GM21515 (cell line): ENCODE data around the gene MAP3K20.
"Not testable (repeated sequence)": the region's sequence is repeated elsewhere in the genome, so short reads cannot be mapped to it uniquely, and the experiment has no call there.

Experiments used
- ATAC-seq: cut with Tn5 transposase; IDR thresholded peaks from one replicate; pipeline ENCODE4 v1.9.1; 2021; ENCODE audit not compliant: unreplicated experiment

The MAP3K20 gene

DNA sequence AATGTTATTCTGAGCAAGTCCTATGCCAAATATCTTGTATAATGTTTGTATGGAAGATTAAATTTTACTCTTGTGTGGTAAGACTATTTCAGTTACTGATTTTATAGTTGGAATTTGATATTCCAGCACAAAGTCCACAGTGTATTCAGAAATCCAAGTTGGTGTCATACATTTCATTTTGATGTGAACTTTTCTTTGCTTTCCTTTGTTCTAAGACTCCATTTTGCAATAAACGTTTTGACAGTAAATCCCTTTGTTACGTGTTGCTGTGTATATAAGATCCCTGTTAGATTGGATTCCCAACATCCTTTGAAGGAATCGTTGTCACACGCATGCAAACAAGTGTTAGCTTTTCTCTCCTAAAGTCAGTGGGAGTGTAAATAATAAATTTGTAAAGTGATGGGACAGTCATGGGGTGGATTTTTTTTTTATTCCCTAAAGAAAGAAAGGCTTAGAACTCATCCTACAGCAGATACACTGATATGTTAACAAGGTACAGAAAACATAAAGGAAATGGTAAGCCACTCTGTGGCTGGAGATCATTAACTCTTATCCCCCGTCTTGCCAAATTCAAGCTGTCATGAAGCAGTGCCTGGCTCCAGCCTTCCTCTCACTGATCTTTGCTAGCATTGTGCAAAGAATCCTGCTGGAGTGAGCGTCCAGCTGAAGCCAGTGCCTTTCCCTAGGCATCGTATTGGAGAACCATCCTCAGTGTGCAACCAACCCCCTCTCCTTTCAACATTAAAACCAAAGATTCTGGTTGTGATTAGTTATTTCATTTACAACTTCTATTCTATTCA lies 151.5 kb downstream of the MAP3K20 start:
- no peak for ATAC-seq

DNA sequence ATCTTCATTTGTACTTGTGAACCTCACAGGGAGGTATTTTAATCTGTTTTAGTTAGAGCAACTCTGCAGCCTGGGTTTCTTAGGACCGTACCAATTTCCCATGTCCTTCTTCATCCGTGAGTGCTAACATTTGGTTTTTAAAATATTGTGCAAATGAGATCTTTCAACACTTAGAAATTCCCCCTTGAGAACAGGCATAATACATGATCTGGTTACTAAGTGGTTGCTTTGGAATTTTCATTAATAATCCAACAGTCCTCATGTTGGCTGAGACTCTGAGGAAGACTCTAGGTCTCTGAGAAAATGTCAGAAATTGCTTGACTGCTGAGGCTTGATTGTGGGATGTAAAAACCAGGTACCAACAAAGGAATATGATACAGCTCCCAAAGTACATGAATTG lies 153.4 kb downstream of the MAP3K20 start:
- ATAC-seq: no peak

DNA sequence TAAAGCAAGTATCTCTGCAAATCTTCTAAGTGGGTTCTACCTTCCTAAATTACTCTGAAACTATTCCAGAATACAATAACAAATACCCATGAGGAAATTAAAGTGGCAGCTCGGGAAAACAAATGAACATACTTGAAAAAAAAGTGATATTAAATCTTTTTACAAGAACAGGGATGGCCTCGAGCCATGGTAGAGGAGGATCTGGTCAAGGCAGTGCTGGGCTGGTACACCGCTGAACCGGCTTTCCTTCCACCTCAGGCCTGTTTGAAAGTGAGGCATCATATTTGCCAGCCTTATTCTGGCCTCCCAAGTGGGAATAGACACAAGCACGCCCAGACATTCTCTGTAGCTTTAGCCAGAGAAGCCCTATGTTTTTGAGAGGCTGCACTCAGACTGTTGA lies 154.5 kb downstream of the MAP3K20 start:
- no peak for ATAC-seq

GRCh38 chr2:173231042-173231441 lies 155.4 kb downstream of the MAP3K20 start:
- ATAC-seq: no peak

DNA sequence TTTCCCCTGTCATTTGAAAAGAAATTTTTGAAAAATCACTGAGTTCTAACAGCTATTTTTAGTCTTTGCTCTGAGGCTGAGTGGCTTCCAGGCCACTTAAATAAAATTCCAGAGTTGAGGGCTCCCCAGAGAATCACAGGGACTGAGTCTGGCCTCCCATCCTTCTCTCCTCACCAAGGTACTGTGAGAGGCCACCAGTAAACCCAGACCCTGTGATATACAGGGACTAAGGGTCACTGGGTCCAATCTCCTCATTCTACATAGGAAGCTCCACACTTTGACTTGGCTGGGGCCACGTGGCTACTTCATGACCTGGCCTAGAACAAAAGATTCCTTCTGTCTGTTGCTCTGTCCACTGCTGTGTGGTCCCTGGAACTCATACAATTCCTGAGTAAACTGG lies 155.8 kb downstream of the MAP3K20 start:
- ATAC-seq: no peak

GRCh38 chr2:173232956-173233744 lies 157.5 kb downstream of the MAP3K20 start:
- no peak for ATAC-seq

DNA sequence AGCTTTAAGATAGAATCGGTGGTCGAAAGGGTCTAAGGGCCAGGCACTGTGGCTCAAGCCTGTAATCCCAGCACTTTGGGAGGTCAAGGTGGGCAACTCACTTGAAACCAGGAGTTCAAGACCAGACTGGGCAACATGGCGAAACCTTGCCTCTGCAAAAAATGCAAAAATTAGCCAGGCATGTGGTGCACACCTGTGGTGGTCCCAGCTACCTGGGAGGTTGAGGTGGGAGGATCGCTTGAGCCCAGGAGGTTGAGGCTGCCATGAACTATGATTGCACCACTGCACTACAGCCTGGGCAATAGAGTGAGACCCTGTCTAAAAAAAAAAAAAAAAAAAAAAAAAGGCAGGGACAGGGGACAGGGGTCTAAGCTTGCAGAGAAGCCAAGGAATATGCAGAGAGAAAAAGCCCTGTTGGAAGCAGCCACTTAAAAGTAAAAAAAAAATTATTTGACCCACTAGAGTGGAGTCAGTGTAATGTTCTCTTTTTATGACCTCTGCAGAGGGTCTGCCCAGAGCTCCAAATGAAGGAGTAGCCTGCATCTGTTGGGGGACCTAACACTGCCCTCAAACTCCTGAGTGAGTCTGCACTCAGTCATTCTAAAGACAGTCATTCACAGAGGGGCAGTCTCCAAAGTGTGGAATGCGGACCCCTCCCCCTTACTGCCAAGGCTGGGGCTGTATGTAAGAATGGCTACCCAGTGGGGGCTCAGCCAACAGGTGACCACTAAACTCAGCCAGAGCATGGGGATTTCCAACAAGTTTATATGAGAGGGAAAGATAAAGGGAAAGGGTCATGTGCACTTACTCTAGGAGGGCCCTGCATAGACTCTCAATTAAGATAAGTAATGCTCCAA lies 160.5 kb downstream of the MAP3K20 start:
- ATAC-seq: no peak

DNA sequence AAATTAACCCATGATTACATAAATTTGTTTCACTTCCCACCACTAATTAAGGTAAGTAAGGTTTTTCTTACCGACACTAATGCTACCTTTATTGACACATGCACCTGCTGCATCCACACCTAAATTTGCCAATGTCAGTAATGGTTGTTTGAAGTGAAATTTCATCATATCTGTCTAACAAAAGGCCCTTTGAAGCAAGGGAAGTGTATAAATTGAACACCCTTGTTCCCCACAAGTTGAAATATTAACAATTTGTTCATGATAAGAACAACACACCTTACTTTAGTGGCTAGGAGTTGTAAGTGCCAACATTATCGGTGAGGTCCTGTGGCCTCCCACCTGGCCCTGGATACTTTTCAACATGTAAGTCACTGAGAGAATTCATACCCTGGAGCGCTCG lies 162.7 kb downstream of the MAP3K20 start:
- no peak for ATAC-seq

GRCh38 chr2:173238831-173239230 lies 163.2 kb downstream of the MAP3K20 start:
- ATAC-seq: no peak

DNA sequence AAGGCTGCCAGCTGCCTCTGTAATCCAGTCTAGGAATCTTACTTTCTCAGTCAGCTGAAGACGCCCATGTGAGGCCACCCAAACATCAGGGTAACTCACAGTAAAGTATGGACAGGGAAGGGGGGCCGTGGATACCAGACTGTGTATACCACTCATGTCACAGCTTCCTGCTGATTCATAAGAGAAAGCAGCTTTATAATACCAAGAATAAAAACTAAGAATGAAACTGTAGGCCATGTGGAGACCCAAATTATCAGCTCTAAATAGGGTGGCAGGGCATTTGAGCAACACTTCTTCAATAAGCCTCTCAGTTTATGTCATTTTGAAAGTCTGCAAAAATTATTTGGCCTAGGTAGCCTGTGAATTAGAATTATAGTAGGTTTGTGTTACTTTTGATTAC lies 164.0 kb downstream of the MAP3K20 start:
- ATAC-seq: peak; percentile 93

GRCh38 chr2:173240083-173240482 lies 164.4 kb downstream of the MAP3K20 start:
- peak; percentile 22 for ATAC-seq

DNA sequence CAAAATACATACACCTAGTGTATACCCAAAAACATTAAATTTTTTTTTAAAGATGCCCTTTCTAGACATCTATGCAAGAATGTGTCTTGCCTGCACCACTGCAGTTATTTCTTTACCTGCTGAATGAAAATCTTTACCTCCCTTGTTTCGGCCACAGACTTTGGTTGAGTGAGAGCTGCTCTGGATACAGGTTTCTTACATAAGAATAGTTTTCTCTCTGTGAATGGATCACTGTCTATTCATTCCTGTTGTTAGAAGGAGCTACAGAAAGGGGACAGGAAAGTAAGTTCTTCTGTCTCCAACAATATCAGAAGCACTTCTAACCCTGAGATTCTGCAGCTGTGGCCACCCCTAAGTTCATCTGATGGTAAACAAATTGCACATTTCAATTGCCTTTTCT lies 166.0 kb downstream of the MAP3K20 start:
- no peak for ATAC-seq

DNA sequence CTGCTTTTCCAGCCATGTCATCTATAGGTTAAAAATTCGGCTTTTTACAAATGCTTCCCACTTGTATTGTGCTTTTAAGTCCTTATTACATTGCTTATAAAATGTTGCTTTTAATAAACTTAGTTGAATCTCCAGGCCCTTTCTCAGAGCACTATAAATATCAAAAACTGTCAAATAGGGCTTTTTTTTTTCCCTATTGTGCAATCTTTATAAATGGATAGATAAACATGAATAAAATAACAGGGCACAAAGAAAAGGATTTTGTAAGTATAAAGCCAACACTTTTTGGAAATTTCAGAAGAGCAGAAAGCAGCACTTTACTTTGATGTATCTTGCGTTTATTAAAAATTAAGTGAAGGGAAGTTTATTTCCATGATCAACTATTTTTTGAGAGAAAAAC lies 171.5 kb downstream of the MAP3K20 start:
- ATAC-seq: no peak

GRCh38 chr2:173248381-173248780 lies 172.7 kb downstream of the MAP3K20 start:
- ATAC-seq: no peak

- no peak for ATAC-seq
Measured at GRCh38 chr2:173249661-173250641, 174.3 kb downstream of the MAP3K20 start.

DNA sequence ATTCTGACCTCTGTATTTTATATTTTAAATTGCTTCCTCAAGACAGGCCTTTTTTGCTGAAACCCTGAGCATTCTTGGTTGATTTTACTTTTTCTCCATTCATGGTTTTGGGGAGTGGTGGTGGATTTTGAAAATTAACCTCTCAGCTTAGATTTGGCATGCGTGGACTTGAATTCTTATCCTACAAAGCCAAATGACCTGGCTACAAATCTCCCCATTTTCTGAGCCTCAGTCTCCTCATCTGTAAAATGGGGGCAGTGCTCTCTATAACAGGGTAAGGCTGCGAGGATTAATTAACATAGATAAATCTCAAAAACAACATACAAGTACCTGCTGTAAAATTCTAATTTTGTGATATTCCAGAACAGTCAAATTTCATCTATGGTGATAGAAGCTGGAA lies 175.6 kb downstream of the MAP3K20 start:
- no peak for ATAC-seq

DNA sequence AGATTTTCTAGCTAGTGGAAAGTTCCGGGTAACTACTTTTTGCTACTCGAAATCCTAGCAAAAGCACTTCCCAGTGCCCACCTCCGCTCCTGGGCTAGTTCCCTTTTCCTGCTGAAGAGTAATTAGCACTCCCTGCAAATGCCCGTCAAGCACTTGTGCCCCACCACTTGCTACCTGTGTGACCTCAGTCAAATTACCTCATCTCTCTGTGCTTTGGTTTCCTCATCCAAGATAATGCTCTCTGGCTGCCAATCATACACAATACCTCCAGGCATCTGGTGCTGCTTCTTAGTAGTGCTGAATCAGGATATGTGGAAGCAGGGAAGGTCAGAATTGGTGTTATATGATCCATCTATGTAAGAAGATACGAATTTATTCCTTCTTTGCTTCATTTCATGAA lies 176.9 kb downstream of the MAP3K20 start:
- ATAC-seq: no peak

DNA sequence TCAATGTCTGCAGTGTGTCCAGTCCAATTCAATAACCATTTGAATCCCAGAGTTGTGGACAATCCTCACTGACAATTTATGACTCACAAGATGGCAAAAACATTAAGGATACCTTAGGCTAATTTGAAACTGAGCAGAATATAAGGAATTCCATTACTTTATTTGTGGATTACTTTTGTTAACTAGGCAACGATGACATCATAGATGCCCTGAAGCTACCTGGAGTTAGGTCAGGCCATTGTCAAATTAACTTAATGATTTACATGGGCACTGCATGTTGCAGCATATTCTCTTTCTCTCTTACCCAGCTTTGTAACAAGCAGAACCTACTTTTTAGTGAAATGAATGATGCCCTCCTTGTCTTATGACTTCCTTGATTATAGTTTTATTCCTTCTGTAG lies 179.0 kb downstream of the MAP3K20 start:
- no peak for ATAC-seq

DNA sequence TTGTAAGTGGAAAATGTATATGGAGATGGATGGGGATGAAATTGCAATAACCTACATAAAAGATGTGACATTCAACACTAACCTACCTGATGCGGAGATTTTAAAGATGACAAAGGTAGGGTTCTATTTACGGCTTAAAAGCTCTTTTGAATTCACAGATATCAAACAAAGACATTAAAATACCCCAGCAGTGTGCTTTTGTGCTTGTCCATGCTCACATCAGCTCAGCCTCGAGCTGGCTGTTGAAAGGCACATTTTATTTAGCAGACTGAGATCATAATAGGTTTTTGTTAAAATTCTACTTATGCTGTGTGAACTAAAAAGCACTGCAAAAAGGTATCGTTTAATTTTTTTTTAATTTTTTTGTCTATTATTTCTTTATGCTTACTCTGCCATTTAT lies 183.1 kb downstream of the MAP3K20 start:
- no peak for ATAC-seq

GRCh38 chr2:173262356-173262755 lies 186.7 kb downstream of the MAP3K20 start:
- ATAC-seq: not testable (repeated sequence)
